Lower lobe of right lung (tissue), 2 donors: ENCODE measurements around the gene ANKS1B. TPM values are rescaled to one million over a fixed set of nuclear protein-coding genes. Genes with fewer than 3 reads are reported as not detected.

ENCODE experiments used
- ATAC-seq, 2 donors: fragments of 200-7000 bp; cut with Tn5 transposase; one replicate each; pipeline ENCODE4 v1.9.1; 2020 to 2022; ENCODE audit warnings: mild to moderate bottlenecking in 2 of 2, moderate library complexity in 2 of 2
- DNase-seq: peaks from one replicate; pipeline ENCODE4 v3.0.0-alpha.2; 2020
- H3K27ac ChIP-seq: fragments of 200-600 bp; one replicate; pipeline ENCODE4 v1.8.0; 2022
- H3K27me3 ChIP-seq: fragments of 200-600 bp; one replicate; pipeline ENCODE4 v1.8.0; 2022; ENCODE audit warnings: low read depth
- H3K36me3 ChIP-seq: fragments of 200-600 bp; one replicate; pipeline ENCODE4 v1.8.0; 2022; ENCODE audit warnings: mild to moderate bottlenecking
- H3K4me1 ChIP-seq: fragments of 200-600 bp; one replicate; pipeline ENCODE4 v1.8.0; 2022
- H3K4me3 ChIP-seq: fragments of 200-600 bp; one replicate; pipeline ENCODE4 v1.8.0; 2022; ENCODE audit warnings: mild to moderate bottlenecking
- H3K9me3 ChIP-seq: fragments of 200-600 bp; one replicate; pipeline ENCODE4 v1.8.0; 2022
- intact Hi-C: fragments of 100-400 bp; cut with DNase I; formaldehyde crosslinking; loops from one replicate; pipeline ENCODE4 v1.11.0; 2022
- total RNA-seq: library from RNA; stranded (reverse); fragmentation: NEBNext Ultra II Directional; extraction: Animal tissue kit (Norgen Biotek cat#: 25700); gene quantifications from one replicate; pipeline ENCODE4 v1.2.1, GENCODE V29; 2021
- TF ChIP-seq, protein P1 (sequence below): fragments of 200-600 bp; IDR thresholded peaks from one replicate; pipeline ENCODE4 v1.8.0; 2022; ENCODE audit warnings: antibody characterized with exemption, mild to moderate bottlenecking
- donor health status: DM: no; HTN: yes; CAD: no; lungs with severe emphysema.

ANKS1B gene
- total RNA-seq, 1 donor from 2014 or later: 4.0 TPM

DNA sequence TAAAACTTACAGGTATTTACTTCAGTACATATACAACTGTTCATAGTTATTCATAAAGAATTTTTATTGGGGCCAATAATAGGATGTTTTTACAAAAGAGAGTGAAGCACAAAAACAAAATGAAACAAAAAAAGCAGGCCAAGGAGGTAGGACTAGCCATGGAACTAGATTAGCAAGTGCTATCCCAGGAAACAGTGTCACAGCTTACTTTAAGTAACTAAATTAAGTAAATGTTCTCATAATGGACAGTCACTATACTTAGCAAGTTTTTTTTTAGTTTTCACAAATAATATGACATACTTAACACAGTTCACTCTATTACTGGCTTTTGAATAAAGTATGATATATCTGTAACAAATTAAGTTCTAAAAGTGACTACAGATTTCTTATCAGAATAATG lies 213.1 kb downstream of the ANKS1B start:
- ATAC-seq (no peak), DNase-seq (no peak)
- Histone ChIP-seq H3K9me3 (no peaks in the 10 kb centered on the region), H3K27me3 (no peaks in the 10 kb centered on the region), H3K27ac (no peak overlapping the region), H3K4me1 (no peaks in the 10 kb centered on the region), H3K36me3 (no peaks in the 10 kb centered on the region), H3K4me3 (no peak overlapping the region)
- TF ChIP-seq, protein P1, sequence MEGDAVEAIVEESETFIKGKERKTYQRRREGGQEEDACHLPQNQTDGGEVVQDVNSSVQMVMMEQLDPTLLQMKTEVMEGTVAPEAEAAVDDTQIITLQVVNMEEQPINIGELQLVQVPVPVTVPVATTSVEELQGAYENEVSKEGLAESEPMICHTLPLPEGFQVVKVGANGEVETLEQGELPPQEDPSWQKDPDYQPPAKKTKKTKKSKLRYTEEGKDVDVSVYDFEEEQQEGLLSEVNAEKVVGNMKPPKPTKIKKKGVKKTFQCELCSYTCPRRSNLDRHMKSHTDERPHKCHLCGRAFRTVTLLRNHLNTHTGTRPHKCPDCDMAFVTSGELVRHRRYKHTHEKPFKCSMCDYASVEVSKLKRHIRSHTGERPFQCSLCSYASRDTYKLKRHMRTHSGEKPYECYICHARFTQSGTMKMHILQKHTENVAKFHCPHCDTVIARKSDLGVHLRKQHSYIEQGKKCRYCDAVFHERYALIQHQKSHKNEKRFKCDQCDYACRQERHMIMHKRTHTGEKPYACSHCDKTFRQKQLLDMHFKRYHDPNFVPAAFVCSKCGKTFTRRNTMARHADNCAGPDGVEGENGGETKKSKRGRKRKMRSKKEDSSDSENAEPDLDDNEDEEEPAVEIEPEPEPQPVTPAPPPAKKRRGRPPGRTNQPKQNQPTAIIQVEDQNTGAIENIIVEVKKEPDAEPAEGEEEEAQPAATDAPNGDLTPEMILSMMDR: no peak
- intact Hi-C loops: no loop called here

DNA sequence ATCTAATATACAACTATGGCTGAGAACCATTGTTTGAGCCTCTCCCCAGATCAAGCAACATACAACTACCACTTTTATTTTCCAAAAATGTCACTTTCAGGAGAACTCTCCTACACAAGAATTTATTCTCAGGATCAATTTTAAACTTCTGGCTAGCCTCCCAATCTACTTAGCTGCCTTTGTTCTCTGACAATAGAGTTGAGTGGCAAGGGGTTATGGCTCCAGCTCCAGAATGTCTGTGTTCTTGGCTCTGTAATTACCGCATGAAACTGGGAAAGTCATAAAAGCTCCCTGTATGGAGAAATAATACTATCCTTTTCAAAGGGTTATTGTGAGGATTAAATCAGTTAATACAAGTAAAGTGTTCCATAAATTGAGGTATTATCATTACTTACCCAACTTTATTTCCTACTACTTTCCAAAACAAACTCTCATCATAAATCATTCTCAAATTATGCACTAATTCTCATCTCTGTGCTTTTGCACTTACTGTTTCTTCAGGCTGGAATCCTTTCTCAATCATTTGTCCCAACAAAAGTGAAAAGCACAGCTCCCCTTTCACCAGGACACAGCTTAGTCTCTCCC lies 215.2 kb downstream of the ANKS1B start:
- Histone ChIP-seq H3K36me3 (no peaks in the 10 kb centered on the region), H3K4me1 (no peaks in the 10 kb centered on the region), H3K4me3 (no peak overlapping the region), H3K27ac (no peak overlapping the region), H3K9me3 (no peaks in the 10 kb centered on the region), H3K27me3 (no peaks in the 10 kb centered on the region)
- TF ChIP-seq, protein P1: no peak
- intact Hi-C loops: no loop called here
- DNase-seq (no peak), ATAC-seq (no peak)

- intact Hi-C loops: no loop called here
- H3K27ac ChIP-seq: no peak overlapping the region
- no peak for ATAC-seq
- no peaks in the 10 kb centered on the region for H3K36me3 ChIP-seq
- TF ChIP-seq, protein P1: no peak
- no peaks in the 10 kb centered on the region for H3K4me1 ChIP-seq
- no peaks in the 10 kb centered on the region for H3K9me3 ChIP-seq
- no peak overlapping the region for H3K4me3 ChIP-seq
- DNase-seq: no peak
- H3K27me3 ChIP-seq: no peaks in the 10 kb centered on the region
Observed at GRCh38 chr12:99768758-99769157, 216.0 kb downstream of the ANKS1B start.

DNA sequence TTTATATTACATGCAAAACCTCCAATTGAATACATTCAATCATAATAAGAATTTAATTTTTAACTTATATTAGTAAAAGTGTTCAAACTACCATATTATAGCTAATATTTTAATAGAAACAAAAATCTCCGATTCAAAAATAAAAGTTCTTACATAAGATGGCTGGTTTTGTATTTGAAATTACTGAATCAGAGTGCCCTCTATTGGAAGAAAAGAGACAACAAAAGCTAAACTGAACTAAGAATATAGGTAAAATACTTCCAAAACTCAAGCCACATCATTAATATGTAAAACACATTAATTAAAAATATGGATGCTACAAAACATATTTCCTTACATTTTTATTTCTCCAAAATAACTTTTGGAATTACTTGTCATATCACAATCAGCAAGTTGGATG lies 216.9 kb downstream of the ANKS1B start:
- intact Hi-C loops: no loop called here
- TF ChIP-seq, protein P1: peak; percentile 39
- no peak overlapping the region for H3K4me3 ChIP-seq
- no peaks in the 10 kb centered on the region for H3K27me3 ChIP-seq
- no peaks in the 10 kb centered on the region for H3K4me1 ChIP-seq
- H3K9me3 ChIP-seq: no peaks in the 10 kb centered on the region
- H3K36me3 ChIP-seq: no peaks in the 10 kb centered on the region
- DNase-seq (no peak), ATAC-seq (no peak)
- no peak overlapping the region for H3K27ac ChIP-seq

- H3K27ac ChIP-seq: no peak overlapping the region
- no peaks in the 10 kb centered on the region for H3K27me3 ChIP-seq
- TF ChIP-seq, protein P1: no peak
- intact Hi-C loops: no loop called here
- H3K36me3 ChIP-seq: no peaks in the 10 kb centered on the region
- no peaks in the 10 kb centered on the region for H3K4me1 ChIP-seq
- DNase-seq: no peak
- no peaks in the 10 kb centered on the region for H3K9me3 ChIP-seq
- no peak for ATAC-seq
- H3K4me3 ChIP-seq: no peak overlapping the region
Observed at GRCh38 chr12:99766408-99766807, 218.3 kb downstream of the ANKS1B start.
